Thoracic aorta (tissue), 2 donors: Measurements from ENCODE around the gene PHF20. TPM values are rescaled to one million over a fixed set of nuclear protein-coding genes. Genes with fewer than 3 reads are reported as not detected.

Experiments used
- ATAC-seq: fragments of 150-250 bp; one replicate; pipeline ENCODE4 v1.8.0; 2017; ENCODE audit warnings: low read depth; ENCODE audit not compliant: insufficient number of reproducible peaks, low FRiP score
- DNase-seq: peaks from one replicate; pipeline ENCODE4 v3.0.0-alpha.2; 2020; ENCODE audit warnings: low spot score
- H3K27ac ChIP-seq, 2 donors: fragments of 200-600 bp; sonication (generic); 1 replicate in 1 of 2; 2 replicates in 1 of 2; pipeline ENCODE4 v1.5.1; 2016; ENCODE audit warnings: mild to moderate bottlenecking in 2 of 2, moderate library complexity in 2 of 2
- H3K27me3 ChIP-seq: fragments of 200-600 bp; sonication (generic); replicated peaks from 2 replicates; pipeline ENCODE4 v1.6.0; 2016; ENCODE audit warnings: mild to moderate bottlenecking; ENCODE audit not compliant: insufficient read depth
- H3K36me3 ChIP-seq: fragments of 200-600 bp; sonication (generic); one replicate; pipeline ENCODE4 v1.5.1; 2016
- H3K4me1 ChIP-seq, 2 donors: fragments of 200-600 bp; sonication (generic); 1 replicate in 1 of 2; 2 replicates in 1 of 2; pipeline versions ENCODE4 v1.5.1 to v1.6.0; 2016; ENCODE audit warnings: low read depth in 2 of 2, mild to moderate bottlenecking in 1 of 2; ENCODE audit not compliant: control insufficient read depth in 1 of 2
- H3K4me3 ChIP-seq: fragments of 200-600 bp; sonication (generic); 2 replicates; pipeline ENCODE4 v1.5.1; 2016; ENCODE audit warnings: mild to moderate bottlenecking
- H3K9me3 ChIP-seq: fragments of 200-600 bp; sonication (generic); 2 replicates; pipeline ENCODE4 v1.5.1; 2016
- total RNA-seq, 2 donors: library from RNA; depleted of rRNA; stranded (reverse); fragments of >200 nt; gene quantifications; one replicate each; pipeline versions ENCODE4 v1.1.0 to v1.2.3, GENCODE V29; 2016
- TF ChIP-seq, protein P1 (sequence below): fragments of 200-600 bp; sonication (generic); IDR thresholded peaks from one replicate; pipeline ENCODE4 v1.5.1; 2019; ENCODE audit warnings: antibody characterized with exemption

PHF20 gene
- total RNA-seq, 2 donors from 2014 or later, result 35.8 to 46.8 TPM

DNA sequence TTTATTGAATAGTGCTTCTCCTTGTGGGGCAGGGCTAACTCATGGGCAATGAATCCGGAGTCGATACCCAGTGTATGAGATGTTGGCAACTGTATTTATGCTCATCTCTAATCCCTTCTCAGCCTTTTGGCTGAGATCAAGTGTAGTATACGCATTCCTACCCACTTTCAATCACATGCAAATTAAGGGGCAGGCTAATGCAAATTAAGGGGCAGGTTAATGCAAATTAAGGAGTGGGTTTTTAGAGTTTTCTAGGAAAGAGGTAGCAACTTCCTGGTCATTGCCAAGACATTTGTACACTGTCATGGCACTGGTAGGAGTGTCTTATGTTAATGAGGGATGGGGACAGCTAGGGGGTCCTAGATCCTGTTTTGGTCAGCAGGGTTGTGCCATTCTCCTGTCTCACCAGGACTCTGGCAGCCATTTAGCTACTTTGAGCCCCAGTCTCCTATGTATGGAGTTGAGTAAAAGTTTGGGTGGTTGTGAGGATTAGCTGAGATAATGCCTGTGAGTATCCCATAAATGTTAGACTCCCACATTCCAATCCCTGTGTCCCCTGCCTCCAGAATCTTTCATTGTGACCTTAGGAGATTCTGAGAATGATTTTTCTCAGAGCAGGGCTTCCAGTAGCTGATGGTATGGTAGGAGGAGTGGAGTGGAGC is 196.3 kb downstream of the PHF20 start, which contains the start of gene CNBD2:
TSS of gene CNBD2 (plus strand) at position 612 of the 662 bp plus-strand sequence. CDS start 173 bp downstream, outside the sequence.
- H3K27ac ChIP-seq, result no peak within 1 kb of the TSS
- TF ChIP-seq, protein P1, sequence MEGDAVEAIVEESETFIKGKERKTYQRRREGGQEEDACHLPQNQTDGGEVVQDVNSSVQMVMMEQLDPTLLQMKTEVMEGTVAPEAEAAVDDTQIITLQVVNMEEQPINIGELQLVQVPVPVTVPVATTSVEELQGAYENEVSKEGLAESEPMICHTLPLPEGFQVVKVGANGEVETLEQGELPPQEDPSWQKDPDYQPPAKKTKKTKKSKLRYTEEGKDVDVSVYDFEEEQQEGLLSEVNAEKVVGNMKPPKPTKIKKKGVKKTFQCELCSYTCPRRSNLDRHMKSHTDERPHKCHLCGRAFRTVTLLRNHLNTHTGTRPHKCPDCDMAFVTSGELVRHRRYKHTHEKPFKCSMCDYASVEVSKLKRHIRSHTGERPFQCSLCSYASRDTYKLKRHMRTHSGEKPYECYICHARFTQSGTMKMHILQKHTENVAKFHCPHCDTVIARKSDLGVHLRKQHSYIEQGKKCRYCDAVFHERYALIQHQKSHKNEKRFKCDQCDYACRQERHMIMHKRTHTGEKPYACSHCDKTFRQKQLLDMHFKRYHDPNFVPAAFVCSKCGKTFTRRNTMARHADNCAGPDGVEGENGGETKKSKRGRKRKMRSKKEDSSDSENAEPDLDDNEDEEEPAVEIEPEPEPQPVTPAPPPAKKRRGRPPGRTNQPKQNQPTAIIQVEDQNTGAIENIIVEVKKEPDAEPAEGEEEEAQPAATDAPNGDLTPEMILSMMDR, result no peak
- DNase-seq, result no peak
- no peak for ATAC-seq
- no peaks in the 10 kb centered on the region for H3K27me3 ChIP-seq
- no peaks in the 10 kb centered on the region for H3K4me1 ChIP-seq
- H3K4me3 ChIP-seq, result no peak within 1 kb of the TSS
- no peaks in the 10 kb centered on the region for H3K36me3 ChIP-seq
- H3K9me3 ChIP-seq, result no peaks in the 10 kb centered on the region

DNA sequence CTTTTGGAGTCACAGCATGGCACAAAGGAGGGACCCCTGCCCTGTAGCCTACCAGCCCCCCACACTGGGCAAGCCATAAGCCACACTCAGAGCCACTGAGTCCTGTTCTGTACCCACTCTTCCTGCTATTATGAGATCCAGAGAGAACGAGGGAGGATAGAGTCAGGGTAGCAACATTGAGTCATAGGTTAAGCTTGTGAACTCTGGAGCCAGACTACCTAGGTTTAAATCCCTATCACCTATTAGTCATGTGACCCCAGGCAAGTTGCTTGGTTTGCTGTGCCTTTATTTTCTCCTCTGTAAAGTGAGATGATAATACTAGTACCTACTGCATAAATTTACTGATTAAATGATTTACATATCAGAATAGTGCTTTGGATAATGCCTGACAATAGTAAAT is 197.1 kb downstream of the PHF20 start:
- H3K36me3 ChIP-seq, result no peaks in the 10 kb centered on the region
- H3K27me3 ChIP-seq, result no peaks in the 10 kb centered on the region
- H3K4me3 ChIP-seq, result no peak overlapping the region
- TF ChIP-seq, protein P1, result no peak
- no peaks in the 10 kb centered on the region for H3K4me1 ChIP-seq
- no peaks in the 10 kb centered on the region for H3K9me3 ChIP-seq
- H3K27ac ChIP-seq, result no peak overlapping the region
- no peak for ATAC-seq
- DNase-seq, result no peak

GRCh38 chr20:35971981-35972380 is 200.2 kb downstream of the PHF20 start:
- no peak overlapping the region for H3K27ac ChIP-seq
- H3K9me3 ChIP-seq, result no peaks in the 10 kb centered on the region
- H3K27me3 ChIP-seq, result no peaks in the 10 kb centered on the region
- no peaks in the 10 kb centered on the region for H3K36me3 ChIP-seq
- no peaks in the 10 kb centered on the region for H3K4me1 ChIP-seq
- TF ChIP-seq, protein P1, result no peak
- ATAC-seq (no peak), DNase-seq (no peak)
- no peak overlapping the region for H3K4me3 ChIP-seq

DNA sequence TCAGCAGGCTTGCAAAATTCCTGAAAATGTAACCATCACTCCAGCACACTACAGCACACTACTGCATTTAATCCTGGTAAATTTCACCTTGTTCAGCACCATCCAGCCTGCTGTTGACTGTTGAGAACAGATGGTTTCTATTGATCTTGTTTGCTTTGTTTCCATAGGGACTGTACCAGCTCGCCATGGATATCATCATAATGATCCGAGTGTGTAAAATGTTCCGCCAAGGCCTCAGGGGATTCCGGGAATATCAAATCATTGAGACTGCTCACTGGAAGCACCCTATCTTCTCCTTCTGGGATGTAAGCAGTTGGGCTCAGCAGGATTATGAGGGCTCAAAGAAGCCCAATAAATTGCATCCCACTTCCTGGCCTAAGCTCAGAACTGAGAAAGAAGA is 200.6 kb downstream of the PHF20 start:
- H3K4me3 ChIP-seq, result no peak overlapping the region
- no peaks in the 10 kb centered on the region for H3K4me1 ChIP-seq
- ATAC-seq (no peak), DNase-seq (no peak)
- H3K9me3 ChIP-seq, result no peaks in the 10 kb centered on the region
- TF ChIP-seq, protein P1, result no peak
- no peak overlapping the region for H3K27ac ChIP-seq
- H3K36me3 ChIP-seq, result no peaks in the 10 kb centered on the region
- H3K27me3 ChIP-seq, result no peaks in the 10 kb centered on the region

DNA sequence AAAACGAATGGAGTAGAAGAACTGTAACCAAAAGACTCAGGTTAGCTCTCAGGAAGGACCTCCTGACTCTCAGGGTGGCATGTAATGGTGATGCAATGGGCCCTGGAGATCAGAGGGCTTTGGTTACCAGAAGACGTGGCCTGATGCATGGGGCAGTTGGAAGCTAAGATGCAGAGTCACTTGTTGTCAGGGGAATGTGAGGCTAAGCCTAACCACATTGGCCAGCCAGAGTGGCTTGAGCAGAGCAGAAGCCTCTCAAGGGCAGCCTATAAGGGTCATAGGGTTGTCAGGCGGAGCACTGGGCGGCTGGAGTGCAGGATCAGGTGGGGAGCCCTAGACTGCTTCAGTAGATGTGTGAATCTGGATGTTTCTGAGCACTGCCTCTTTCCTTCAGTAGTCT is 202.4 kb downstream of the PHF20 start:
- Histone ChIP-seq H3K27ac (no peak overlapping the region), H3K36me3 (no peaks in the 10 kb centered on the region), H3K4me1 (no peaks in the 10 kb centered on the region), H3K27me3 (no peaks in the 10 kb centered on the region), H3K9me3 (no peaks in the 10 kb centered on the region), H3K4me3 (no peak overlapping the region)
- ATAC-seq (no peak), DNase-seq (no peak)
- TF ChIP-seq, protein P1, result no peak
